ENCODE data around the gene SBNO2.

GRCh38 chr19:1111641-1112267 lies 62.3 kb downstream of the SBNO2 start:
- TF ChIP-seq, protein P1, sequence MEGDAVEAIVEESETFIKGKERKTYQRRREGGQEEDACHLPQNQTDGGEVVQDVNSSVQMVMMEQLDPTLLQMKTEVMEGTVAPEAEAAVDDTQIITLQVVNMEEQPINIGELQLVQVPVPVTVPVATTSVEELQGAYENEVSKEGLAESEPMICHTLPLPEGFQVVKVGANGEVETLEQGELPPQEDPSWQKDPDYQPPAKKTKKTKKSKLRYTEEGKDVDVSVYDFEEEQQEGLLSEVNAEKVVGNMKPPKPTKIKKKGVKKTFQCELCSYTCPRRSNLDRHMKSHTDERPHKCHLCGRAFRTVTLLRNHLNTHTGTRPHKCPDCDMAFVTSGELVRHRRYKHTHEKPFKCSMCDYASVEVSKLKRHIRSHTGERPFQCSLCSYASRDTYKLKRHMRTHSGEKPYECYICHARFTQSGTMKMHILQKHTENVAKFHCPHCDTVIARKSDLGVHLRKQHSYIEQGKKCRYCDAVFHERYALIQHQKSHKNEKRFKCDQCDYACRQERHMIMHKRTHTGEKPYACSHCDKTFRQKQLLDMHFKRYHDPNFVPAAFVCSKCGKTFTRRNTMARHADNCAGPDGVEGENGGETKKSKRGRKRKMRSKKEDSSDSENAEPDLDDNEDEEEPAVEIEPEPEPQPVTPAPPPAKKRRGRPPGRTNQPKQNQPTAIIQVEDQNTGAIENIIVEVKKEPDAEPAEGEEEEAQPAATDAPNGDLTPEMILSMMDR (conservative IDR thresholded peaks at IDR 0.05; ENCODE audit: low read depth, low read length) = no peak
- TF ChIP-seq MAFK (IDR thresholded peaks at IDR 0.05; ENCODE audit: low read depth, low read length) (no peak), RCOR1 (IDR thresholded peaks at IDR 0.05; ENCODE audit: insufficient replicate concordance, low read length) (no peak), MXI1 (IDR thresholded peaks at IDR 0.05; ENCODE audit: borderline replicate concordance, low read depth, low read length) (no peak), RAD21 (IDR thresholded peaks at IDR 0.05; ENCODE audit: low read length) (no peak), BHLHE40 (IDR thresholded peaks at IDR 0.05; ENCODE audit: low read depth, low read length) (no peak)

All from IMR-90 (cell line).